Stomach (tissue), 4 donors: ENCODE measurements around the gene EMILIN3.

Experiments used
- CTCF ChIP-seq, 7 experiments: fragments of 450-650 bp in 4 of 7; fragments of 200-600 bp in 3 of 7; sonication (generic) in 3 of 7; IDR thresholded peaks; one replicate each; pipeline ENCODE4 v1.5.1; 2016 to 2019; ENCODE audit warnings: antibody characterized with exemption in 7 of 7, control low read depth in 2 of 7, mild to moderate bottlenecking in 1 of 7
- EP300 ChIP-seq: sonication (generic); formaldehyde crosslinking; IDR thresholded peaks from one replicate; pipeline ENCODE4 v1.6.1; 2017; ENCODE audit warnings: antibody characterized with exemption
- POLR2A ChIP-seq, 4 donors: fragments of 450-650 bp; IDR thresholded peaks; one replicate each; pipeline ENCODE4 v1.6.1; 2016; ENCODE audit warnings: antibody characterized with exemption in 4 of 4, control low read depth in 2 of 4, mild to moderate bottlenecking in 1 of 4, moderate library complexity in 1 of 4
- POLR2AphosphoS5 ChIP-seq, 3 donors: sonication (generic); formaldehyde crosslinking; IDR thresholded peaks; one replicate each; pipeline ENCODE4 v1.6.1; 2016; ENCODE audit warnings: antibody characterized with exemption in 3 of 3

DNA sequence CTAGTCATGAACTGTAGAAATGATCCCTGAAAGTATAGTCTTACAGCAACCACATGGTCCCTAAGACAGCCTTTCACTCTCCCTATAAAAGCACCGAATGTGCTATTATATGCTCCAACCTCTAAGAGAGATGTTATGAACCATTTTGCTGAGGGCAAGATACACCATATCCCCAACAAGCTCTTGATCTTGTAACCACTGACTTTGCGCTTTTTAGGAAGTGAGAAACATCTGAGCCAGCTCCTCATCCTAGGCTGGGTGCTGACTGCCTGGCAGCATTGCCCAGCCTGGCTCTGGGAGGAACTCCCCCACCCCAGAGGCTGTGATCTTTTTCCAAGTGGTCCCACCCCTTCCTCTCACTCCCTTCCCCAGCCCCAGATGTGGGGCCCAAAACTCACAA, 3.1 kb upstream of the EMILIN3 start:
- TF ChIP-seq EP300 (no peak), CTCF (IDR thresholded peaks at IDR 0.05) (no peak), POLR2AphosphoS5 (IDR thresholded peaks at IDR 0.05) (no peak), POLR2A (IDR thresholded peaks at IDR 0.05) (no peak)
